HepG2 (cell line): ENCODE measurements around the gene CALY. TPM values are rescaled to one million over a fixed set of nuclear protein-coding genes. Genes with fewer than 3 reads are reported as not detected.

ENCODE experiments used
- CENPT ChIP-seq: sonication (generic); formaldehyde crosslinking; IDR thresholded peaks from 2 replicates; pipeline ENCODE4 v1.8.0; 2022; ENCODE audit warnings: low read depth, mild to moderate bottlenecking, moderate library complexity, missing genetic modification reagents
- DBP ChIP-seq: sonication (generic); formaldehyde crosslinking; IDR thresholded peaks from 2 replicates; pipeline ENCODE4 v1.4.0; 2020; ENCODE audit warnings: missing genetic modification reagents; ENCODE audit errors: not compliant biosample characterization
- FOXA3 ChIP-seq: IDR thresholded peaks from 2 replicates; pipeline ENCODE4 v1.6.1; 2016; ENCODE audit warnings: missing genetic modification reagents, missing compliant biosample characterization
- GFI1 ChIP-seq: sonication (generic); formaldehyde crosslinking; IDR thresholded peaks from 2 replicates; pipeline ENCODE4 v1.5.0; 2020; ENCODE audit warnings: missing genetic modification reagents, mild to moderate bottlenecking, borderline replicate concordance
- GRHL1 ChIP-seq: sonication (generic); formaldehyde crosslinking; conservative IDR thresholded peaks from 2 replicates; pipeline ENCODE4 v1.8.0; 2022; ENCODE audit warnings: missing genetic modification reagents
- IRF9 ChIP-seq: sonication (generic); formaldehyde crosslinking; IDR thresholded peaks from 2 replicates; pipeline ENCODE4 v1.8.0; 2022; ENCODE audit warnings: missing genetic modification reagents, mild to moderate bottlenecking, borderline replicate concordance
- ISL2 ChIP-seq: sonication (generic); formaldehyde crosslinking; IDR thresholded peaks from 2 replicates; pipeline ENCODE4 v1.5.0; 2020; ENCODE audit warnings: missing genetic modification reagents
- KDM6A ChIP-seq: IDR thresholded peaks from 2 replicates; pipeline ENCODE4 v1.6.1; 2016; ENCODE audit warnings: low read depth
- NR0B2 ChIP-seq: sonication (generic); formaldehyde crosslinking; IDR thresholded peaks from 2 replicates; pipeline ENCODE4 v1.4.0; 2020; ENCODE audit warnings: mild to moderate bottlenecking, missing genetic modification reagents
- PPARG ChIP-seq: conservative IDR thresholded peaks from 2 replicates; pipeline ENCODE4 v1.6.1; 2016; ENCODE audit warnings: missing biosample characterization, missing genetic modification reagents
- RXRB ChIP-seq: IDR thresholded peaks from 2 replicates; pipeline ENCODE4 v1.6.1; 2016; ENCODE audit warnings: borderline replicate concordance, missing genetic modification reagents, missing compliant biosample characterization
- SP4 ChIP-seq: sonication (generic); formaldehyde crosslinking; IDR thresholded peaks from 2 replicates; pipeline ENCODE4 v1.8.1; 2023; ENCODE audit warnings: mild to moderate bottlenecking, missing genetic modification reagents
- TBX2 ChIP-seq: sonication (generic); formaldehyde crosslinking; IDR thresholded peaks from 2 replicates; pipeline ENCODE4 v1.5.0; 2020; ENCODE audit warnings: missing genetic modification reagents, mild to moderate bottlenecking, borderline replicate concordance
- ZBTB10 ChIP-seq: sonication (generic); formaldehyde crosslinking; IDR thresholded peaks from 2 replicates; pipeline ENCODE4 v1.4.0; 2020; ENCODE audit warnings: missing genetic modification reagents, borderline replicate concordance
- ZFP1 ChIP-seq: IDR thresholded peaks from 2 replicates; pipeline ENCODE4 v1.6.1; 2016
- ZFP41 ChIP-seq: sonication (generic); formaldehyde crosslinking; IDR thresholded peaks from 2 replicates; pipeline ENCODE4 v1.4.0; 2020; ENCODE audit warnings: mild to moderate bottlenecking, missing genetic modification reagents, borderline replicate concordance
- ZNF124 ChIP-seq: sonication (generic); formaldehyde crosslinking; IDR thresholded peaks from 2 replicates; pipeline ENCODE4 v1.4.0; 2020; ENCODE audit warnings: missing genetic modification reagents
- ZNF337 ChIP-seq: sonication (generic); formaldehyde crosslinking; IDR thresholded peaks from 2 replicates; pipeline ENCODE4 v1.5.1; 2020; ENCODE audit warnings: missing genetic modification reagents, low read depth, mild to moderate bottlenecking, borderline replicate concordance
- ZNF543 ChIP-seq: sonication (generic); formaldehyde crosslinking; IDR thresholded peaks from 2 replicates; pipeline ENCODE4 v1.4.0; 2020; ENCODE audit warnings: mild to moderate bottlenecking, missing genetic modification reagents
- ZNF761 ChIP-seq: sonication (generic); formaldehyde crosslinking; conservative IDR thresholded peaks from 2 replicates; pipeline ENCODE4 v1.4.0; 2020; ENCODE audit warnings: mild to moderate bottlenecking, missing genetic modification reagents
- ZNF766 ChIP-seq: sonication (generic); formaldehyde crosslinking; IDR thresholded peaks from 2 replicates; pipeline ENCODE4 v1.5.0; 2020; ENCODE audit warnings: missing genetic modification reagents, borderline replicate concordance
- polyA plus RNA-seq, 8 experiments: library from polyadenylated mRNA; depleted of rRNA in 3 of 8; stranded (reverse) in 7 of 8; unstranded in 1 of 8; fragments of >200 nt; fragmentation: Illumina TruSeq in 4 of 8; extraction: Trizol in 4 of 8; gene quantifications; 2 replicates each; pipeline versions ENCODE4 v1.2.1 to v1.2.3, GENCODE V29; 2011 to 2016; ENCODE audit warnings: low read depth in 4 of 8, missing spikeins in 1 of 8, mixed read lengths in 1 of 8; ENCODE audit not compliant: insufficient read depth in 1 of 8
- total RNA-seq, 5 experiments: library from RNA; depleted of rRNA; stranded (reverse); fragments of >200 nt; fragmentation: Illumina TruSeq; extraction: Trizol; gene quantifications; 2 replicates each; pipeline ENCODE4 v1.2.3, GENCODE V29; 2016; ENCODE audit warnings: low read depth in 1 of 5

The CALY gene
- total and polyA plus RNA-seq, 2 of the 13 experiments (the other 11 are each of a cell fraction or from before 2014, with no cell fraction given), result 0.08 TPM; not detected in 1

GRCh38 chr10:133347710-133348517, 11.2 kb upstream of the CALY start (continued):
- TF ChIP-seq ISL2 (CRISPR knock-in tag) (no peak), GFI1 (CRISPR knock-in tag) (peak; percentile 94), KDM6A (CRISPR knock-in tag) (0 out of 2 replicates have a peak, but pooled peaks have one; percentile 45), ZFP41 (CRISPR knock-in tag) (no peak), ZNF766 (no peak), ZFP1 (CRISPR knock-in tag) (no peak), ZBTB10 (CRISPR knock-in tag) (peak; percentile 39; the same call in 1 of the 2 replicates), DBP (no peak), SP4 (CRISPR knock-in tag) (peak; percentile 42; the same call in 1 of the 2 replicates), PPARG (CRISPR knock-in tag) (peak; percentile 46; the same call in 1 of the 2 replicates), TBX2 (no peak; the same call in 1 of the 2 replicates), NR0B2 (CRISPR knock-in tag) (no peak), ZNF124 (CRISPR knock-in tag) (no peak), RXRB (CRISPR knock-in tag) (peak; percentile 65), ZNF337 (CRISPR knock-in tag) (0 out of 2 replicates have a peak, but pooled peaks have one; percentile 40), FOXA3 (CRISPR knock-in tag) (0 out of 2 replicates have a peak, but pooled peaks have one; percentile 29), IRF9 (CRISPR knock-in tag) (no peak), CENPT (no peak), ZNF761 (CRISPR knock-in tag) (0 out of 2 replicates have a peak, but pooled peaks have one; percentile 77), ZNF543 (CRISPR knock-in tag) (no peak; the same call in 1 of the 2 replicates), GRHL1 (no peak)
